Naive B cell (primary cell): ENCODE results near the gene CARD11. TPM values are rescaled to one million over a fixed set of nuclear protein-coding genes. Genes with fewer than 3 reads are reported as not detected.
A peak's percentile ranks its signal among the peaks of the same experiment; 100 is the strongest.

Experiments
- ATAC-seq, 2 donors: fragments of 150-1000 bp; cut with Tn5 transposase; 2 replicates each; pipeline ENCODE4 v1.10.0; 2021; ENCODE audit warnings: low read depth in 2 of 2, mild to moderate bottlenecking in 2 of 2, moderate library complexity in 2 of 2
- DNase-seq: peaks from one replicate; pipeline ENCODE4 v3.0.0; 2022
- H3K27ac Mint-ChIP-seq, 6 donors: one replicate each; pipeline ENCODE4 v1.8.0; 2020 to 2022; ENCODE audit warnings: mild to moderate bottlenecking in 6 of 6, mixed read lengths in 6 of 6, moderate library complexity in 5 of 6, inconsistent platforms in 2 of 6
- H3K27me3 Mint-ChIP-seq, 3 donors: one replicate each; pipeline ENCODE4 v1.8.0; 2021 to 2022; ENCODE audit warnings: mixed read lengths in 3 of 3, mild to moderate bottlenecking in 1 of 3
- H3K36me3 Mint-ChIP-seq, 2 donors: one replicate each; pipeline ENCODE4 v1.8.0; 2020 to 2022; ENCODE audit warnings: mixed read lengths in 2 of 2, inconsistent platforms in 1 of 2, mild to moderate bottlenecking in 1 of 2
- H3K4me1 Mint-ChIP-seq, 3 donors: one replicate each; pipeline ENCODE4 v1.8.0; 2020 to 2022; ENCODE audit warnings: mixed read lengths in 3 of 3, inconsistent platforms in 1 of 3, mild to moderate bottlenecking in 1 of 3, moderate library complexity in 1 of 3
- H3K4me3 Mint-ChIP-seq, 8 donors: one replicate each; pipeline ENCODE4 v1.8.0; 2020 to 2022; ENCODE audit warnings: mild to moderate bottlenecking in 8 of 8, mixed read lengths in 8 of 8, moderate library complexity in 8 of 8, inconsistent platforms in 2 of 8
- H3K9me3 Mint-ChIP-seq, 7 donors: one replicate each; pipeline ENCODE4 v1.8.0; 2020 to 2022; ENCODE audit warnings: mixed read lengths in 7 of 7, mild to moderate bottlenecking in 5 of 7, inconsistent platforms in 2 of 7, moderate library complexity in 1 of 7
- polyA plus RNA-seq, 6 donors: library from polyadenylated mRNA; unstranded; fragments of 300-500 nt; fragmentation: Illumina TruSeq; gene quantifications; one replicate each; pipeline ENCODE4 v1.2.3, GENCODE V29; 2021; ENCODE audit warnings: low read depth in 6 of 6

Gene CARD11
- polyA plus RNA-seq, 6 donors from 2014 or later: 9.4 to 55.3 (median 17.5) TPM

GRCh38 chr7:2971914-2972834, 71.5 kb downstream of the CARD11 start:
- peak; percentile 52 to 72 for ATAC-seq
- H3K4me3 Mint-ChIP-seq: peak overlapping the region in 7 of 8 donors; percentile 37 to 86 (median 55)
- DNase-seq: peak; percentile 22

GRCh38 chr7:2970861-2971260, 72.8 kb downstream of the CARD11 start:
- no peaks in the 10 kb centered on the region for H3K27me3 Mint-ChIP-seq
- ATAC-seq (no peak), DNase-seq (no peak)
- peaks cover 15 to 33% (median 32%) of the 10 kb centered on the region in 3 donors for H3K4me1 Mint-ChIP-seq
- peaks cover 0 to 18% (median 12%) of the 10 kb centered on the region in 7 donors for H3K9me3 Mint-ChIP-seq
- no peak overlapping the region for H3K27ac Mint-ChIP-seq
- no peak overlapping the region for H3K4me3 Mint-ChIP-seq
- peaks cover 15 to 17% of the 10 kb centered on the region in 2 donors for H3K36me3 Mint-ChIP-seq

More at GRCh38 chr7:2971914-2972834, 71.5 kb downstream of the CARD11 start:
- H3K9me3 Mint-ChIP-seq: peaks cover 0 to 5% (median 0%) of the 10 kb centered on the region in 7 donors
- H3K36me3 Mint-ChIP-seq: peaks cover 4% of the 10 kb centered on the region in 2 donors
- peak overlapping the region; percentile 84 to 96 (median 92) for H3K27ac Mint-ChIP-seq
- H3K27me3 Mint-ChIP-seq: no peaks in the 10 kb centered on the region
- peaks cover 15 to 42% (median 39%) of the 10 kb centered on the region in 3 donors for H3K4me1 Mint-ChIP-seq

- Mint-ChIP-seq H3K4me1 (peaks cover 18 to 28% (median 28%) of the 10 kb centered on the region in 3 donors), H3K27me3 (no peaks in the 10 kb centered on the region), H3K27ac (no peak overlapping the region), H3K9me3 (peaks cover 0 to 23% (median 17%) of the 10 kb centered on the region in 7 donors), H3K4me3 (no peak overlapping the region), H3K36me3 (peaks cover 21 to 22% of the 10 kb centered on the region in 2 donors)
- ATAC-seq (no peak), DNase-seq (no peak)
Observed at GRCh38 chr7:2970307-2970664, 73.4 kb downstream of the CARD11 start.

- Mint-ChIP-seq H3K4me1 (peaks cover 19 to 27% (median 26%) of the 10 kb centered on the region in 3 donors), H3K4me3 (no peak overlapping the region)
Observed at GRCh38 chr7:2969398-2970306, 74.0 kb downstream of the CARD11 start.

GRCh38 chr7:2968616-2969397, 74.9 kb downstream of the CARD11 start:
- ATAC-seq (no peak), DNase-seq (no peak)
- peaks cover 22% of the 10 kb centered on the region in 2 donors for H3K36me3 Mint-ChIP-seq
- no peaks in the 10 kb centered on the region for H3K27me3 Mint-ChIP-seq
- H3K4me3 Mint-ChIP-seq: peak overlapping the region in 1 of 8 donors; percentile 47
- H3K27ac Mint-ChIP-seq: peak overlapping the region in 2 of 6 donors; percentile 72 to 82
- peaks cover 0 to 25% (median 19%) of the 10 kb centered on the region in 7 donors for H3K9me3 Mint-ChIP-seq
- peaks cover 24 to 26% (median 25%) of the 10 kb centered on the region in 3 donors for H3K4me1 Mint-ChIP-seq

More at GRCh38 chr7:2969398-2970306, 74.0 kb downstream of the CARD11 start:
- Mint-ChIP-seq H3K27me3 (no peaks in the 10 kb centered on the region), H3K36me3 (peaks cover 22% of the 10 kb centered on the region in 2 donors), H3K9me3 (peaks cover 0 to 25% (median 19%) of the 10 kb centered on the region in 7 donors), H3K27ac (no peak overlapping the region)
- ATAC-seq (no peak), DNase-seq (no peak)

GRCh38 chr7:2968176-2968575, 75.5 kb downstream of the CARD11 start:
- H3K27ac Mint-ChIP-seq: peak overlapping the region in 2 of 6 donors; percentile 72 to 82

GRCh38 chr7:2967705-2968104, 76.0 kb downstream of the CARD11 start:
- DNase-seq: no peak
- Mint-ChIP-seq H3K27me3 (no peaks in the 10 kb centered on the region), H3K9me3 (peaks cover 0 to 25% (median 19%) of the 10 kb centered on the region in 7 donors), H3K36me3 (peaks cover 18 to 22% of the 10 kb centered on the region in 2 donors), H3K4me3 (no peak overlapping the region), H3K4me1 (peaks cover 25 to 28% (median 28%) of the 10 kb centered on the region in 3 donors), H3K27ac (peak overlapping the region in 2 of 6 donors; percentile 32 to 49)
- ATAC-seq: no peak

More at GRCh38 chr7:2968176-2968575, 75.5 kb downstream of the CARD11 start:
- H3K4me1 Mint-ChIP-seq: peaks cover 24 to 26% (median 26%) of the 10 kb centered on the region in 3 donors
- ATAC-seq: no peak
- no peak overlapping the region for H3K4me3 Mint-ChIP-seq
- H3K9me3 Mint-ChIP-seq: peaks cover 0 to 25% (median 19%) of the 10 kb centered on the region in 7 donors
- no peak for DNase-seq
- peaks cover 19 to 22% of the 10 kb centered on the region in 2 donors for H3K36me3 Mint-ChIP-seq
- H3K27me3 Mint-ChIP-seq: no peaks in the 10 kb centered on the region

- ATAC-seq: no peak
- no peaks in the 10 kb centered on the region for H3K27me3 Mint-ChIP-seq
- H3K36me3 Mint-ChIP-seq: peaks cover 18 to 22% of the 10 kb centered on the region in 2 donors
- H3K9me3 Mint-ChIP-seq: peaks cover 0 to 25% (median 19%) of the 10 kb centered on the region in 7 donors
- no peak overlapping the region for H3K4me3 Mint-ChIP-seq
- peaks cover 25 to 30% (median 28%) of the 10 kb centered on the region in 3 donors for H3K4me1 Mint-ChIP-seq
- peak overlapping the region in 2 of 6 donors; percentile 32 to 49 for H3K27ac Mint-ChIP-seq
- DNase-seq: no peak
Observed at GRCh38 chr7:2967253-2967652, 76.4 kb downstream of the CARD11 start.

GRCh38 chr7:2966466-2967078, 77.1 kb downstream of the CARD11 start:
- H3K9me3 Mint-ChIP-seq: peaks cover 0 to 25% (median 19%) of the 10 kb centered on the region in 7 donors
- H3K36me3 Mint-ChIP-seq: peaks cover 18 to 22% of the 10 kb centered on the region in 2 donors
- DNase-seq: no peak
- ATAC-seq: no peak
- peak overlapping the region in 1 of 8 donors; percentile 27 for H3K4me3 Mint-ChIP-seq
- no peaks in the 10 kb centered on the region for H3K27me3 Mint-ChIP-seq
- peaks cover 23 to 35% (median 31%) of the 10 kb centered on the region in 3 donors for H3K4me1 Mint-ChIP-seq
- H3K27ac Mint-ChIP-seq: peak overlapping the region in 4 of 6 donors; percentile 21 to 92 (median 80)

- Mint-ChIP-seq H3K4me3 (no peak overlapping the region), H3K27me3 (no peaks in the 10 kb centered on the region), H3K9me3 (peaks cover 0 to 25% (median 19%) of the 10 kb centered on the region in 7 donors), H3K4me1 (peaks cover 23 to 35% (median 32%) of the 10 kb centered on the region in 3 donors), H3K27ac (peak overlapping the region in 2 of 6 donors; percentile 3 to 24), H3K36me3 (peaks cover 18 to 22% of the 10 kb centered on the region in 2 donors)
- DNase-seq: no peak
- no peak for ATAC-seq
Observed at GRCh38 chr7:2965745-2966270, 77.9 kb downstream of the CARD11 start.

GRCh38 chr7:2965301-2965700, 78.4 kb downstream of the CARD11 start:
- Mint-ChIP-seq H3K36me3 (peaks cover 18 to 22% of the 10 kb centered on the region in 2 donors), H3K4me1 (peaks cover 23 to 35% (median 32%) of the 10 kb centered on the region in 3 donors), H3K27ac (peak overlapping the region in 2 of 6 donors; percentile 3 to 24), H3K27me3 (no peaks in the 10 kb centered on the region), H3K4me3 (no peak overlapping the region), H3K9me3 (peaks cover 0 to 25% (median 19%) of the 10 kb centered on the region in 7 donors)
- DNase-seq (no peak), ATAC-seq (no peak)
